ENCODE results near the gene CLTCL1.
"Not testable (repeated sequence)": the region's sequence is repeated elsewhere in the genome, so short reads cannot be mapped to it uniquely, and the experiment has no call there.

DNA sequence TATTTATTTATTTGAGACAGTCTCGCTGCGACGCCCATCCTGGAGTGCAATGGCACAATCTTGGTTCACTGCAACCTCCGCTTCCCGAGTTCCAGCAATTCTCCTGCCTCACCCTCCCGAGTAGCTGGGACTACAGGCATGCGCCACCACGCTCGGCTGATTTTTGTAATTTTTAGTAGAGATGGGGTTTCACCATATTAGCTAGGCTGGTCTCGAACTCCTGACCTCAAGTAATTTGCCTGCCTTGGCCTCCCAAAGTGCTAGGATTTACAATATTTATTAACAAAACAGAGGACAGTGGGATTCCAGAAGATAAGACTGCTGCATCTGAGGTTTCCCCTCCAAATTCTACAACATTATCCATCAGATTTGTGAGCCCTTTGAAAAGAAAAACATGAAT, 12.4 kb downstream of the CLTCL1 start:
- not testable (repeated sequence) for TF ChIP-seq POLR2A, CTCF (IDR thresholded peaks at IDR 0.05)
